ENCODE results near the gene F8.
A peak's percentile ranks its signal among the peaks of the same experiment; 100 is the strongest.
"Not testable (repeated sequence)": the region's sequence is repeated elsewhere in the genome, so short reads cannot be mapped to it uniquely, and the experiment has no call there.

The F8 gene

GRCh38 chrX:154818916-154819770, 203.4 kb downstream of the F8 start:
- Mint-ChIP-seq H3K9me3 (no peaks in the 10 kb centered on the region), H3K27me3 (no peaks in the 10 kb centered on the region), H3K36me3 (no peaks in the 10 kb centered on the region), H3K4me1 (peaks cover 9% of the 10 kb centered on the region), H3K4me3 (peak overlapping the region; percentile 74), H3K27ac (peak overlapping the region; percentile 76)
- ATAC-seq (ENCODE audit: low read depth) (peak; percentile 49), DNase-seq (ENCODE audit: low spot score in 2 of 2) (no peak)

DNA sequence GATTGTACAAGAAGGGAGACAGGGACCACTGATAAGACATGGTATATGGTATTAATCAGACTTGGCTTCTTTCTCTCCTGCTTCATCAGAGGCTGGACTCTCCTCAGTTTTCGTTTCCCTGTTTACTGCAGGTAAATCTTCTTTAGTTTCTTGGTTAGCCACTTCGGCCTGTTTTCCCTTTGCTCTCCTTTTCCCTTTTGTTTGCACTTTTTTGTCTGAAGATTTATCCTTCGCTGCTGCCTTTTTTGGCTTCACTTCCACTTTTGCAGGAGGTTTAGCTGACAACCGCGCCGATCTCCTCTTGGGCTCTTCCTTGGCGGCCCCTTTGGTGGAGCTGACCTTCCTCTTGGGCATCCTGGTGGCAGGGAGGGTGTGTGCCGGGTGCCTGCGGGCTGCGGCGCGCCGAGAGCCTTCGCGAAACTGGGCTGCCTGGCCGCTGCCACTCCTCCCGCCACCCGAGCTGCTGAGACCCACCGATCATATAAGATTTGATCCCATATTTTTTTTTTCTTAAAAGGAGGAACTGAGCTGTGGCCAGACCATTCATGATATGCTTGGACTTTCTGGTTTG, 205.4 kb downstream of the F8 start:
- H3K4me3 Mint-ChIP-seq; H3K36me3 Mint-ChIP-seq; H3K9me3 Mint-ChIP-seq; H3K4me1 Mint-ChIP-seq; DNase-seq (ENCODE audit: low spot score in 2 of 2); H3K27me3 Mint-ChIP-seq; H3K27ac Mint-ChIP-seq; ATAC-seq (ENCODE audit: low read depth): not testable (repeated sequence)

DNA sequence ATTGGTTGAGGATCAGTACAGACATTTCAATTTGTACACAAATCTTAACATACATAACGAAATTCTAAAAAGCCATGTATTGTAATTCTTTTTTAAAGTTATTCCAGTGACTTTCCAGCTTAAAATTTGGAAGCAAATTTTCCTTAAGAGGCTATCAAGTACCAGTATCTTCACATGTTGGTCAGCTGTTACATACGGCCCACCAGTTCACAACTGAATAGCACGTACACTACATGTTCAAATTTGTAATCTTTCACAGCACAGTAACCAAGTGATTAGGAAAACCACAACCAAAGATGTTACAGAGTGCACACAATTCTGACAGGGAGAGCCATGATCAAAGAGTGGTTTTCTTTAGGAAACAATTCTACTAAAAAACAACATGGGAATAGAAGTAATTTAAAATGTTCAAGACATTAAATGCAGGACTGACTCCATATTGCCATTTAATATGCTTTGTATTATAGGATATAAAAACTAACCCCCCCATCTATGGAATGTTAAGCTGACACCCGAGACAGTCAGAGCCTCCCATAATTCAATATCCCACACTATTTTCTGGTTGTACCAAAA, 206.1 kb downstream of the F8 start:
- H3K27me3 Mint-ChIP-seq; H3K4me3 Mint-ChIP-seq; H3K4me1 Mint-ChIP-seq; DNase-seq (ENCODE audit: low spot score in 2 of 2); H3K27ac Mint-ChIP-seq; ATAC-seq (ENCODE audit: low read depth); H3K36me3 Mint-ChIP-seq; H3K9me3 Mint-ChIP-seq: not testable (repeated sequence)

GRCh38 chrX:154815274-154815818, 207.2 kb downstream of the F8 start:
- H3K27ac Mint-ChIP-seq: no peak overlapping the region
- no peaks in the 10 kb centered on the region for H3K27me3 Mint-ChIP-seq
- no peaks in the 10 kb centered on the region for H3K36me3 Mint-ChIP-seq
- peaks cover 7% of the 10 kb centered on the region for H3K4me1 Mint-ChIP-seq
- ATAC-seq (ENCODE audit: low read depth) (no peak), DNase-seq (ENCODE audit: low spot score in 2 of 2) (no peak)
- no peak overlapping the region for H3K4me3 Mint-ChIP-seq
- H3K9me3 Mint-ChIP-seq: no peaks in the 10 kb centered on the region

GRCh38 chrX:154813801-154814200, 208.7 kb downstream of the F8 start:
- no peaks in the 10 kb centered on the region for H3K9me3 Mint-ChIP-seq
- H3K27ac Mint-ChIP-seq: no peak overlapping the region
- H3K27me3 Mint-ChIP-seq: no peaks in the 10 kb centered on the region
- peaks cover 1% of the 10 kb centered on the region for H3K4me1 Mint-ChIP-seq
- H3K36me3 Mint-ChIP-seq: no peaks in the 10 kb centered on the region
- ATAC-seq (ENCODE audit: low read depth): no peak
- no peak for DNase-seq (ENCODE audit: low spot score in 2 of 2)
- H3K4me3 Mint-ChIP-seq: no peak overlapping the region

DNA sequence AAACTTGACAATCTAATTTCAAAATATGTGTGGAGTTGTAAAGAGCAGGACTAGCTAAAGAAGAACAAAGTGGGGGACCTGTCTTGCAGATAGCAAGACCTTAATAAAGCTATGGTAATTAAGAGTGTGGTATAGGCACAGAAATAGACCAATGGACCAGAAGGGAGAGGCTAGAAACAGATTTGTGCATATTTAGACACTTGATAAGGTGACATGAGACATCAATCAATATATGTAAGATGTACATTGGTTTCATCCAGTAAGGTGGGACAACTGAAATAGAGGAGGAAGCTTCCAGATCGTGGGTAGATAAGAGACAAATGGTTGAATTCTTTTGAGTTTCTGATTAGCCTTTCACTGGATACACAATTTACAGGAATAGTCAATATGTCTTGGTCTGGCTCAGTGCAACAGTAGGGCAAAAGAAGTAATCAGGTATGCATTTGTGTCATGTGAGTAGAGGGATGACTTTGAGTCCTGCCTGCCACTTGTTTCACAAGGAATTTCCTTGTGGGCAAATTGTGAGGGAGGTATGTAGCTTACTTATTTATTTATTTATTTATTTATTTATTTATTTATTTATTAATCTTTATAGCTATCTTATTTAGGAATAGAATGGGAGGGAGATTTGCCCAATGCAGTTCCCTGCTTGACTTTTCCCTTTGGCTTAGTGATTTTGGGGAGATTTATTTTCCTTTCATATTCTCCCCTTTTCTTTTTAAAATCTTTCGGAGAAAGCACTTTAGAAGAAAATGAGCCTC, 210.0 kb downstream of the F8 start:
- Mint-ChIP-seq H3K27ac (no peak overlapping the region), H3K4me1 (no peaks in the 10 kb centered on the region), H3K4me3 (no peak overlapping the region), H3K36me3 (no peaks in the 10 kb centered on the region), H3K9me3 (no peaks in the 10 kb centered on the region), H3K27me3 (no peaks in the 10 kb centered on the region)
- no peak for ATAC-seq (ENCODE audit: low read depth)
- no peak for DNase-seq (ENCODE audit: low spot score in 2 of 2)

- no peak for DNase-seq (ENCODE audit: low spot score in 2 of 2)
These were observed 212.4 kb downstream of the F8 start for GRCh38 chrX:154809939-154810665.

GRCh38 chrX:154806837-154807501, 215.6 kb downstream of the F8 start:
- Mint-ChIP-seq H3K36me3 (no peaks in the 10 kb centered on the region), H3K9me3 (no peaks in the 10 kb centered on the region), H3K4me1 (peaks cover 8% of the 10 kb centered on the region), H3K27me3 (no peaks in the 10 kb centered on the region), H3K4me3 (no peak overlapping the region), H3K27ac (no peak overlapping the region)
- ATAC-seq (ENCODE audit: low read depth) (no peak), DNase-seq (ENCODE audit: low spot score in 2 of 2) (no peak)

More at GRCh38 chrX:154809939-154810665, 212.4 kb downstream of the F8 start:
- no peak overlapping the region for H3K4me3 Mint-ChIP-seq
- no peak overlapping the region for H3K27ac Mint-ChIP-seq
- no peaks in the 10 kb centered on the region for H3K27me3 Mint-ChIP-seq
- ATAC-seq (ENCODE audit: low read depth): no peak
- H3K36me3 Mint-ChIP-seq: no peaks in the 10 kb centered on the region
- no peaks in the 10 kb centered on the region for H3K9me3 Mint-ChIP-seq
- H3K4me1 Mint-ChIP-seq: peaks cover 2% of the 10 kb centered on the region

- Mint-ChIP-seq H3K36me3 (no peaks in the 10 kb centered on the region), H3K27me3 (no peaks in the 10 kb centered on the region), H3K4me3 (peak overlapping the region; percentile 86), H3K9me3 (no peaks in the 10 kb centered on the region), H3K27ac (no peak overlapping the region), H3K4me1 (peaks cover 10% of the 10 kb centered on the region)
- DNase-seq (ENCODE audit: low spot score in 2 of 2) (no peak), ATAC-seq (ENCODE audit: low read depth) (no peak)
These were observed 216.8 kb downstream of the F8 start for GRCh38 chrX:154805696-154806091.

DNA sequence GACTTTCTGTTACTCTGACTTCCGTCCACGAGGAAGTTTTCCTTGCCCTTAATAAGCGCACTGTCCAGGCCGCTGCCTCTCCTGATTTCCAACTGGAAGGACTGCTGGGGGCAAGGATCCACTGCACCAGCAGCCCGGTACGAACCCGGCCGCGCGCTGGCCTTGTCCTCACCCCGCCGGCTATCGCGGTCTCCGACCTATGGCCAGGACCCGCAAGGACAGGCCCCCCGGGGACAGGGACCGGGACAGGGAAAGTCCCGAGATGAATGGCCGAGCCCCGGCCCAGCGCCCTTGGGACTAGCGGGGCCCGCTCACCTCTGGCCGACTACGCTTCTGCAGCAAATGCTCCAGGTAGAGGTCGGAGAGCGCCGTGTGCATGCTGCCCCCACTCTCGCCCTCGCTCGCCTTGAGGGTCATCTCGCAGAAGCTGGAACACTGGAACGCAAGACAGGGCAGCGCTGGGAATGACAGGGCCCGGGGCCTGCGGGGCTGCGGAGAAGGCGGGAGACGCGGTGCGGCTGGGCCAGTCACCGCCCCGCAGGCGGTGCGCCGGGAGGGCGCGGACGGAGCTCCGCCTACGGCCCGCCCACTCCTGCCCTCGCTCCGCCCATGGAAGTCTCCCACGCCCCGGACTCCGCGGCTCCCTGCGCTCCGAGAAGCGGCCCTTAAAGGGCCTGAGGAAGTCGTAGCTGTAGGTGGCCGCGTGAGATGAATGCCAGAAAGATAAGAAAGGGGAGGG, 217.4 kb downstream of the F8 start, which contains the start of gene MPP1:
Gene MPP1, minus strand, starts transcription at position 529 of the 739 bp plus-strand sequence. Its CDS starts 112 bp downstream, at position 417.
- ATAC-seq (ENCODE audit: low read depth) (peak; percentile 99), DNase-seq (ENCODE audit: low spot score in 2 of 2) (peak; percentile 65 to 71)
- Mint-ChIP-seq H3K27ac (peak within 1 kb of the TSS; percentile 57), H3K4me1 (peaks cover 10% of the 10 kb centered on the region), H3K27me3 (no peaks in the 10 kb centered on the region), H3K36me3 (no peaks in the 10 kb centered on the region), H3K4me3 (peak within 1 kb of the TSS; percentile 86), H3K9me3 (no peaks in the 10 kb centered on the region)

- Mint-ChIP-seq H3K27me3 (no peaks in the 10 kb centered on the region), H3K36me3 (no peaks in the 10 kb centered on the region), H3K9me3 (no peaks in the 10 kb centered on the region), H3K4me3 (peak overlapping the region; percentile 86), H3K27ac (peak overlapping the region; percentile 57), H3K4me1 (peaks cover 10% of the 10 kb centered on the region)
- ATAC-seq (ENCODE audit: low read depth): no peak
- no peak for DNase-seq (ENCODE audit: low spot score in 2 of 2)
These were observed 218.1 kb downstream of the F8 start for GRCh38 chrX:154804261-154804956.

DNA sequence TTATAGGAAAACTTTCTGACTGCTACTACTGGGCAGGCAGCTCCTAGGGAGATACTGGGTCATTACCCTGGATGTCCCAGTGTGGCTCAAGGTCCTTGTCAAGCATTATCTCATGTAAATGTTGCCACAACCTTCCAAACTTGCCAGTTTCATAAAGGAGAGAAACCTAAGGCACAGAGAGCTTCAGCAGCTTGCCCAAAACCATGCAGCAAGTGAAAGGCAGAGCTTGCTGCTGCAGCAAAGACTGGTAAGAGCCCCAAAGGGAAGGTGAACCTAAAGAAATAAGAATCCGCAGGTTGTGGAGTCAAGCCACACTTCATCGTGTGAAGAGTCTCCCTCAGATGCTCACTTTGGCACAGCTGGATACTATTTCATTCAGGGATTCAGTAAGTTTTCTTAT, 219.6 kb downstream of the F8 start:
- DNase-seq (ENCODE audit: low spot score in 2 of 2) (no peak), ATAC-seq (ENCODE audit: low read depth) (no peak)
- Mint-ChIP-seq H3K27me3 (no peaks in the 10 kb centered on the region), H3K4me1 (peaks cover 12% of the 10 kb centered on the region), H3K27ac (no peak overlapping the region), H3K9me3 (no peaks in the 10 kb centered on the region), H3K36me3 (no peaks in the 10 kb centered on the region), H3K4me3 (no peak overlapping the region)
